ENCODE results near the gene NT5C1A. TPM values are rescaled to one million over a fixed set of nuclear protein-coding genes. Genes with fewer than 3 reads are reported as not detected.

Gene NT5C1A
- total RNA-seq, 2 experiments from 2014 or later = 0.25 TPM; not detected in 1

DNA sequence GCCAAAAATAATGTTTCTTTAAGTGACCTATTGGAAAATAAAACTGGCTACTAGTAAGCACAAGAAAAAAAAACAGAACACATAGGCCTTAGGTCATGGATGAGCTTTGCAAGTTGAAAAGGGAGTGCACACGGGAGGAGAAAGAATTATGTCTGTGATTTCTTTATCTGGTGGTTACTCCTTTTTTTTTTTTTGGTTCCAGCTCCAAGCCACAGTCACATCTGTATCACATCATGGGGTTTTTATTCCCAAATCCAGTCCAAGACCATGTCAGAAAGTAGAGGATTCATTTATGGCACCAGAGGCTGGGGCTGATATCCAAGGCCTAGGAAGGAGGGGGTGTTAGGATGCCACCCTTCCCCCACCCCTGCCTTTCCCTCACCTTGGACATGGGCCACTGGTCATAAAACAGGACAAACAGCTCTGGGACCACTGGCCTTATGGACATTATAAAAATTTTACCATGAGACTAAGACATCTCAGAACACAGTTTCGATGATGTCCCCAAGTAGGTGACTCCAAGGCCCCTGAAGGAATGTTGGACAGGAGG, 22.2 kb downstream of the NT5C1A start:
- H3K27me3 Mint-ChIP-seq = peaks cover 8% of the 10 kb centered on the region
- POLR2A ChIA-PET = no interaction called here

DNA sequence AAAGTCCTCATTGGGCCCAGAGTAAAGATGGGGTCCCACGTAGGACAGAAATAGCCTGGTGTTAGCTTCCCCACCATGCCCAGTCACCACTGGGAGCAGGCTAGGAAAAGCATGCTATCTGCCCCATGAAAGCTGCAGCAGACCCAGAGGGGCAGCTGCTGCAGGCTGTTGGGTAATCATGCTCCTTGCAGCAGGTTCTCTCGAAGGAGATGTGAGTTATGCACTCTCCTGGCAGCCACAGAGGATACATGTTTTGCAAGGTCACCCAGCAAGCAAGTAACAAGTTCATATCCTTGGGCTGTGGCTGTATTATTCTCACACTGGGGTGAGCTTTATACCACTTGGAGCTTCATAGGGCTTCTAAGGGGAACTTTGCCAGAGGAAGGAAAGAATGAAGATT, 23.4 kb downstream of the NT5C1A start:
- Mint-ChIP-seq H3K27ac (no peak overlapping the region), H3K4me1 (ENCODE audit: low read depth) (peaks cover 3% of the 10 kb centered on the region), H3K27me3 (no peaks in the 10 kb centered on the region), H3K4me3 (no peak overlapping the region), H3K36me3 (ENCODE audit: low read depth) (no peaks in the 10 kb centered on the region), H3K9me3 (no peaks in the 10 kb centered on the region)
- intact Hi-C loops (cut with micrococcal nuclease) = no loop called here
- DNase-seq (no peak), ATAC-seq (no peak)
- ChIA-PET CTCF (interaction anchor here (1.9 to 4.9 kb wide), 3 partner anchors 9 to 43 kb away, joined by 5 to 39 read pairs (median 25); no protein-coding TSS in a partner anchor), POLR2A (no interaction called here)
- TF ChIP-seq, protein P1, sequence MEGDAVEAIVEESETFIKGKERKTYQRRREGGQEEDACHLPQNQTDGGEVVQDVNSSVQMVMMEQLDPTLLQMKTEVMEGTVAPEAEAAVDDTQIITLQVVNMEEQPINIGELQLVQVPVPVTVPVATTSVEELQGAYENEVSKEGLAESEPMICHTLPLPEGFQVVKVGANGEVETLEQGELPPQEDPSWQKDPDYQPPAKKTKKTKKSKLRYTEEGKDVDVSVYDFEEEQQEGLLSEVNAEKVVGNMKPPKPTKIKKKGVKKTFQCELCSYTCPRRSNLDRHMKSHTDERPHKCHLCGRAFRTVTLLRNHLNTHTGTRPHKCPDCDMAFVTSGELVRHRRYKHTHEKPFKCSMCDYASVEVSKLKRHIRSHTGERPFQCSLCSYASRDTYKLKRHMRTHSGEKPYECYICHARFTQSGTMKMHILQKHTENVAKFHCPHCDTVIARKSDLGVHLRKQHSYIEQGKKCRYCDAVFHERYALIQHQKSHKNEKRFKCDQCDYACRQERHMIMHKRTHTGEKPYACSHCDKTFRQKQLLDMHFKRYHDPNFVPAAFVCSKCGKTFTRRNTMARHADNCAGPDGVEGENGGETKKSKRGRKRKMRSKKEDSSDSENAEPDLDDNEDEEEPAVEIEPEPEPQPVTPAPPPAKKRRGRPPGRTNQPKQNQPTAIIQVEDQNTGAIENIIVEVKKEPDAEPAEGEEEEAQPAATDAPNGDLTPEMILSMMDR (IDR thresholded peaks at IDR 0.05) = no peak

More for the DNA sequence above, 22.2 kb downstream of the NT5C1A start:
- no peaks in the 10 kb centered on the region for H3K9me3 Mint-ChIP-seq
- CTCF ChIA-PET = interaction anchor here (4.0 to 4.9 kb wide), 2 partner anchors 8 to 44 kb away, joined by 25 to 39 read pairs; no protein-coding TSS in a partner anchor
- H3K36me3 Mint-ChIP-seq (ENCODE audit: low read depth) = no peaks in the 10 kb centered on the region
- TF ChIP-seq, protein P1 (IDR thresholded peaks at IDR 0.05) = no peak
- ATAC-seq (no peak), DNase-seq (no peak)
- H3K4me3 Mint-ChIP-seq = no peak overlapping the region
- no peak overlapping the region for H3K27ac Mint-ChIP-seq
- H3K4me1 Mint-ChIP-seq (ENCODE audit: low read depth) = peaks cover 6% of the 10 kb centered on the region
- intact Hi-C loops (cut with micrococcal nuclease) = no loop called here

DNA sequence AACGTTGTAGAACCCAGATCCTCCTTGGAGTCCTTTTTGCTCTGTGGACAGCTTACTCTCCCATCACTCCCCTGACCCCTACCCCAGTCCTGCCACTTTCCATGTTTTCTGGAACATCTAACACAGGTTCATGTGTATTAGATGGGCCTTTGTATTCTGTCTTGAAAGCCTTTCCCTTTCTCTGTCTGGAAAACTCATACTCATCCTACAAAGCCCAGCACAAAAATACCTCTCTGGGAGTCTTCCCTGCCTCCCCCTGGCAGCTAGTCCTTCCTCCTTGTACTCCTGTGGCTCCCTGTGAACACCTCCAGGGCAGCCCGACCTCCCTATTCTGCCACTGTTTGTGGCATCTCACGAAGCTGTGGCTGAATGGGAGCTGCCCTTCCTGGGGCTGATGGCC, 24.7 kb downstream of the NT5C1A start:
- Mint-ChIP-seq H3K36me3 (ENCODE audit: low read depth) (no peaks in the 10 kb centered on the region), H3K27ac (no peak overlapping the region), H3K9me3 (no peaks in the 10 kb centered on the region), H3K4me1 (ENCODE audit: low read depth) (no peaks in the 10 kb centered on the region), H3K4me3 (no peak overlapping the region), H3K27me3 (peaks cover 3% of the 10 kb centered on the region)
- DNase-seq (no peak), ATAC-seq (no peak)
- POLR2A ChIA-PET = interaction anchor here (0.7 to 1.2 kb wide), 4 partner anchors 9 to 91 kb away, joined by 3 to 4 read pairs (median 3); partner anchors contain the start of gene PPIE
- CTCF ChIA-PET = interaction anchor here (1.0 to 4.9 kb wide), 5 partner anchors 11 to 78 kb away, joined by 3 to 39 read pairs (median 5); no protein-coding TSS in a partner anchor
- TF ChIP-seq, protein P1 (IDR thresholded peaks at IDR 0.05) = no peak
- intact Hi-C loops (cut with micrococcal nuclease) = no loop called here

DNA sequence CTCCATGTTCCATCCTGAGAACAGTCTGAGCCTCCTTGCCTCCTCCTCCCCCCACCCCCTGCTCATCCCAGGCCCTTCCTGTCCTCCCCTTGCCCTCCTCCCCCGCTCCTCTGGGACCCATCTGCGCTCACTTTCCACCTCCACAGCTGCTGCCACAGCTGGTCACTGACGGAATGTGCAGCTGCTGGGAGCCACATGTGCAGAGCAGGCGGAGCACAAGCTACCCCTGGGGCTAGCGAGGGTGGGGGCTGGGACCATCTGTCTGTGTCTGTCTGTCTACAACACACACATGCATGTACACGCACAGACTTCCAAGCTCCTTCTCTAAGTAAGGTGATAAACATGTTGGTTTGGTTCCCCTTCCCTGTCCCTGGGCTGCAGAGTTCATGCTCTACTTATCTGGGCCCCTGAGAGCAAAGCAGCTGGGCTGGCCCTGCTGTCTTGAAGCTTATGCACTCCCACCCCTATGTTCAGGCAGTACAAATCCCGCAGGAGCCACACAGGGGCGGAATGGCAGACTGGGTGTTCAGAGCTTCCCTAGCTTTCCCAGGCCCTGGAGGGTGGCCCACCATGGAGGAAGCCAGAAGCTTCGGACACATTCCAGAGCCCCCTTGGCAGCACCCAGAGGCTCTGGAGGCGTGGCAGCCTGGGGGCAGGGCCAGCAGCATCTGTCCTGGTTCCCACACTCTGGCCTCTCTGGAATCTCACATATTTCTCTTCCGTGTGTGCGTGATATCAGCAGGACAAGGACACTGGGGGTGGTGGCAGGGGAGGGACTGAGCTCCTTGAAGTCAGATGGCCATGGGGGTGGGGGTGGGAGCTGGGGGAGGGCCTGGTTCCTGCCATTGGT, 25.4 kb downstream of the NT5C1A start:
- POLR2A ChIA-PET = interaction anchor here (0.7 to 0.8 kb wide), 2 partner anchors 71 to 92 kb away, joined by 3 read pairs; partner anchors contain the start of gene PPIE
- no peaks in the 10 kb centered on the region for H3K4me1 Mint-ChIP-seq (ENCODE audit: low read depth)
- peaks cover 3% of the 10 kb centered on the region for H3K27me3 Mint-ChIP-seq
- no peak overlapping the region for H3K27ac Mint-ChIP-seq
- ATAC-seq (no peak), DNase-seq (no peak)
- TF ChIP-seq, protein P1 (IDR thresholded peaks at IDR 0.05) = no peak
- intact Hi-C loops (cut with micrococcal nuclease) = no loop called here
- H3K36me3 Mint-ChIP-seq (ENCODE audit: low read depth) = no peaks in the 10 kb centered on the region
- no peaks in the 10 kb centered on the region for H3K9me3 Mint-ChIP-seq
- CTCF ChIA-PET = interaction anchor here (0.9 to 4.9 kb wide), 4 partner anchors 11 to 40 kb away, joined by 3 to 39 read pairs (median 15); no protein-coding TSS in a partner anchor
- H3K4me3 Mint-ChIP-seq = no peak overlapping the region
